Fibroblast of lung (primary cell): ENCODE results near the gene PDZD2. TPM values are rescaled to one million over a fixed set of nuclear protein-coding genes. Genes with fewer than 3 reads are reported as not detected.

Experiments
- DNase-seq, 2 donors: peaks; one replicate each; pipeline versions ENCODE4 v3.0.0 to v3.0.0-alpha.2; 2010; ENCODE audit warnings: low read depth in 2 of 2
- H2AFZ ChIP-seq: 2 replicates; pipeline ENCODE4 v1.5.1; 2012; ENCODE audit warnings: low read length, control low read depth, inconsistent platforms
- H3K27ac ChIP-seq: 2 replicates; pipeline ENCODE4 v1.5.1; 2011; ENCODE audit warnings: low read length, control low read depth; ENCODE audit not compliant: insufficient read depth
- H3K27me3 ChIP-seq: 2 replicates; pipeline ENCODE4 v1.5.1; 2011; ENCODE audit warnings: mild to moderate bottlenecking, low read length; ENCODE audit not compliant: control insufficient read depth, insufficient read depth
- H3K36me3 ChIP-seq: 2 replicates; pipeline ENCODE4 v1.5.1; 2011; ENCODE audit warnings: low read length; ENCODE audit not compliant: control insufficient read depth, insufficient read depth
- H3K4me1 ChIP-seq: 2 replicates; pipeline ENCODE4 v1.5.1; 2011; ENCODE audit warnings: low read length; ENCODE audit not compliant: control insufficient read depth, insufficient read depth; ENCODE audit errors: extremely low read depth
- H3K4me2 ChIP-seq: 2 replicates; pipeline ENCODE4 v1.5.1; 2011; ENCODE audit warnings: low read length, control low read depth; ENCODE audit not compliant: insufficient read depth; ENCODE audit errors: extremely low read depth
- H3K4me3 ChIP-seq, 4 experiments: fragments of 200-600 bp in 1 of 4; sonication (generic) in 1 of 4; replicated peaks in 1 of 4; 2 replicates each; pipeline ENCODE4 v1.5.1; 2011 to 2016; ENCODE audit warnings: low read length in 4 of 4, low read depth in 3 of 4, mild to moderate bottlenecking in 3 of 4, control low read depth in 2 of 4, inconsistent platforms in 1 of 4, mixed read lengths in 1 of 4; ENCODE audit not compliant: insufficient read depth in 1 of 4; ENCODE audit errors: control extremely low read depth in 1 of 4
- H3K79me2 ChIP-seq: 2 replicates; pipeline ENCODE4 v1.5.1; 2012; ENCODE audit warnings: mild to moderate bottlenecking, low read length, inconsistent platforms; ENCODE audit not compliant: control insufficient read depth, insufficient read depth
- H3K9ac ChIP-seq: 2 replicates; pipeline ENCODE4 v1.5.1; 2011; ENCODE audit warnings: mild to moderate bottlenecking, low read length, control low read depth; ENCODE audit not compliant: insufficient read depth
- H3K9me3 ChIP-seq: 2 replicates; pipeline ENCODE4 v1.5.1; 2012; ENCODE audit warnings: low read depth, low read length; ENCODE audit not compliant: control insufficient read depth, insufficient read depth
- H4K20me1 ChIP-seq: 2 replicates; pipeline ENCODE4 v1.5.1; 2011; ENCODE audit warnings: low read length; ENCODE audit not compliant: control insufficient read depth, insufficient read depth; ENCODE audit errors: extremely low read depth
- CTCF ChIP-seq, 2 donors: IDR thresholded peaks in 1 of 2; conservative IDR thresholded peaks in 1 of 2; 1 replicate in 1 of 2; 2 replicates in 1 of 2; pipeline ENCODE4 v1.5.1; 2011 to 2012; ENCODE audit warnings: low read length in 2 of 2, control low read depth in 1 of 2, inconsistent platforms in 1 of 2, low read depth in 1 of 2, mild to moderate bottlenecking in 1 of 2
- EZH2 ChIP-seq: IDR thresholded peaks from 2 replicates; pipeline ENCODE4 v1.5.1; 2012; ENCODE audit warnings: low read length, control low read depth, mild to moderate bottlenecking; ENCODE audit errors: missing control alignments
- polyA plus RNA-seq, 2 donors: library from polyadenylated mRNA; depleted of rRNA in 1 of 2; stranded (reverse) in 1 of 2; unstranded in 1 of 2; fragments of >200 nt; gene quantifications; 2 replicates each; pipeline ENCODE4 v1.2.1, GENCODE V29; 2011 to 2012; ENCODE audit warnings: missing spikeins in 1 of 2
- total RNA-seq: library from RNA; depleted of rRNA; stranded (reverse); fragments of >200 nt; gene quantifications from 2 replicates; pipeline ENCODE4 v1.2.1, GENCODE V29; 2014

Gene PDZD2
- total and polyA plus RNA-seq, 2 donors (not counting 1 experiment from before 2014, with no cell fraction given) = 0.33 to 0.40 TPM

GRCh38 chr5:32090026-32090754 is 451.3 kb downstream of the PDZD2 start:
- no peaks in the 10 kb centered on the region for H3K27me3 ChIP-seq
- no peak overlapping the region for H3K4me2 ChIP-seq
- no peak for TF ChIP-seq EZH2
- no peak for TF ChIP-seq CTCF (conservative IDR thresholded peaks at IDR 0.05 in 1 of 2, IDR thresholded peaks at IDR 0.05 in 1 of 2; ENCODE audit: low read depth in 1 of 2, low read length in 2 of 2)
- no peaks in the 10 kb centered on the region for H3K79me2 ChIP-seq
- H3K9me3 ChIP-seq = no peaks in the 10 kb centered on the region
- no peak for DNase-seq
- no peak overlapping the region for H3K9ac ChIP-seq
- H3K4me1 ChIP-seq = no peaks in the 10 kb centered on the region
- no peak overlapping the region for H2AFZ ChIP-seq
- H4K20me1 ChIP-seq = no peaks in the 10 kb centered on the region
- H3K36me3 ChIP-seq = no peaks in the 10 kb centered on the region
- no peak overlapping the region for H3K27ac ChIP-seq
- no peak overlapping the region for H3K4me3 ChIP-seq

- H3K9ac ChIP-seq = no peak overlapping the region
- no peaks in the 10 kb centered on the region for H3K79me2 ChIP-seq
- no peaks in the 10 kb centered on the region for H3K9me3 ChIP-seq
Observed at GRCh38 chr5:32090755-32091128, 451.8 kb downstream of the PDZD2 start.

More at GRCh38 chr5:32090755-32091128, 451.8 kb downstream of the PDZD2 start:
- Histone ChIP-seq H3K36me3 (no peaks in the 10 kb centered on the region), H4K20me1 (no peaks in the 10 kb centered on the region), H3K4me3 (no peak overlapping the region), H3K27me3 (no peaks in the 10 kb centered on the region), H2AFZ (no peak overlapping the region), H3K27ac (no peak overlapping the region), H3K4me2 (no peak overlapping the region), H3K4me1 (no peaks in the 10 kb centered on the region)
- DNase-seq = no peak
- TF ChIP-seq EZH2 = no peak
- no peak for TF ChIP-seq CTCF (conservative IDR thresholded peaks at IDR 0.05 in 1 of 2, IDR thresholded peaks at IDR 0.05 in 1 of 2; ENCODE audit: low read depth in 1 of 2, low read length in 2 of 2)
